ENCODE results near the gene FAM72C. TPM values are rescaled to one million over a fixed set of nuclear protein-coding genes. Genes with fewer than 3 reads are reported as not detected.
"Not testable (repeated sequence)": the region's sequence is repeated elsewhere in the genome, so short reads cannot be mapped to it uniquely, and the experiment has no call there.

The FAM72C gene
- total RNA-seq, 1 donor: 0.36 TPM

GRCh38 chr1:143939666-143940065, 32.1 kb downstream of the FAM72C start:
- H3K79me2 ChIP-seq (ENCODE audit: insufficient read depth, low read length); H3K4me3 ChIP-seq (ENCODE audit: insufficient read depth, low read length); H2AFZ ChIP-seq (ENCODE audit: low read length); H3K36me3 ChIP-seq (ENCODE audit: insufficient read depth, low read length); H3K4me2 ChIP-seq (ENCODE audit: insufficient read depth, low read length); DNase-seq (ENCODE audit: insufficient read length, low spot score, missing footprints); H3K4me1 ChIP-seq (ENCODE audit: insufficient read depth, low read length); H4K20me1 ChIP-seq (ENCODE audit: insufficient read depth, low read length); H3K27ac ChIP-seq (ENCODE audit: low read depth, low read length); H3K27me3 ChIP-seq (ENCODE audit: insufficient read depth, low read length); H3K9me3 ChIP-seq (ENCODE audit: low read depth, low read length): not testable (repeated sequence)

- not testable (repeated sequence) for H3K27ac ChIP-seq (ENCODE audit: low read depth, low read length); H3K4me1 ChIP-seq (ENCODE audit: insufficient read depth, low read length); H4K20me1 ChIP-seq (ENCODE audit: insufficient read depth, low read length); H2AFZ ChIP-seq (ENCODE audit: low read length); H3K36me3 ChIP-seq (ENCODE audit: insufficient read depth, low read length); H3K4me3 ChIP-seq (ENCODE audit: insufficient read depth, low read length); H3K4me2 ChIP-seq (ENCODE audit: insufficient read depth, low read length); H3K79me2 ChIP-seq (ENCODE audit: insufficient read depth, low read length); H3K9me3 ChIP-seq (ENCODE audit: low read depth, low read length); DNase-seq (ENCODE audit: insufficient read length, low spot score, missing footprints); H3K27me3 ChIP-seq (ENCODE audit: insufficient read depth, low read length)
These were observed 32.9 kb downstream of the FAM72C start for GRCh38 chr1:143938922-143939321.

GRCh38 chr1:143936457-143937115, 35.2 kb downstream of the FAM72C start:
- not testable (repeated sequence) for H3K36me3 ChIP-seq (ENCODE audit: insufficient read depth, low read length); H3K27me3 ChIP-seq (ENCODE audit: insufficient read depth, low read length); H4K20me1 ChIP-seq (ENCODE audit: insufficient read depth, low read length); H3K4me3 ChIP-seq (ENCODE audit: insufficient read depth, low read length); H3K9me3 ChIP-seq (ENCODE audit: low read depth, low read length); H3K27ac ChIP-seq (ENCODE audit: low read depth, low read length); H3K4me2 ChIP-seq (ENCODE audit: insufficient read depth, low read length); H3K79me2 ChIP-seq (ENCODE audit: insufficient read depth, low read length); H3K4me1 ChIP-seq (ENCODE audit: insufficient read depth, low read length); DNase-seq (ENCODE audit: insufficient read length, low spot score, missing footprints); H2AFZ ChIP-seq (ENCODE audit: low read length)
- peak; percentile 11 for TF ChIP-seq CTCF (IDR thresholded peaks at IDR 0.05; ENCODE audit: extremely low read depth, low read depth, low read length)

GRCh38 chr1:143919127-143919526, 52.7 kb downstream of the FAM72C start:
- H3K27me3 ChIP-seq (ENCODE audit: insufficient read depth, low read length); H3K4me1 ChIP-seq (ENCODE audit: insufficient read depth, low read length); H3K27ac ChIP-seq (ENCODE audit: low read depth, low read length); H4K20me1 ChIP-seq (ENCODE audit: insufficient read depth, low read length); H3K4me2 ChIP-seq (ENCODE audit: insufficient read depth, low read length); H2AFZ ChIP-seq (ENCODE audit: low read length); H3K36me3 ChIP-seq (ENCODE audit: insufficient read depth, low read length); H3K9me3 ChIP-seq (ENCODE audit: low read depth, low read length); DNase-seq (ENCODE audit: insufficient read length, low spot score, missing footprints); H3K4me3 ChIP-seq (ENCODE audit: insufficient read depth, low read length); H3K79me2 ChIP-seq (ENCODE audit: insufficient read depth, low read length): not testable (repeated sequence)

- not testable (repeated sequence) for H3K36me3 ChIP-seq (ENCODE audit: insufficient read depth, low read length); DNase-seq (ENCODE audit: insufficient read length, low spot score, missing footprints); H3K9me3 ChIP-seq (ENCODE audit: low read depth, low read length)
These were observed 53.2 kb downstream of the FAM72C start for GRCh38 chr1:143918552-143918951.

GRCh38 chr1:143913705-143914104, 58.1 kb downstream of the FAM72C start:
- not testable (repeated sequence) for H3K36me3 ChIP-seq (ENCODE audit: insufficient read depth, low read length); H3K27ac ChIP-seq (ENCODE audit: low read depth, low read length); DNase-seq (ENCODE audit: insufficient read length, low spot score, missing footprints); H4K20me1 ChIP-seq (ENCODE audit: insufficient read depth, low read length); H3K79me2 ChIP-seq (ENCODE audit: insufficient read depth, low read length); H3K9me3 ChIP-seq (ENCODE audit: low read depth, low read length); H2AFZ ChIP-seq (ENCODE audit: low read length); H3K4me3 ChIP-seq (ENCODE audit: insufficient read depth, low read length); H3K27me3 ChIP-seq (ENCODE audit: insufficient read depth, low read length); H3K4me1 ChIP-seq (ENCODE audit: insufficient read depth, low read length); H3K4me2 ChIP-seq (ENCODE audit: insufficient read depth, low read length)

More at GRCh38 chr1:143918552-143918951, 53.2 kb downstream of the FAM72C start:
- not testable (repeated sequence) for H3K27ac ChIP-seq (ENCODE audit: low read depth, low read length); H4K20me1 ChIP-seq (ENCODE audit: insufficient read depth, low read length); H3K4me2 ChIP-seq (ENCODE audit: insufficient read depth, low read length); H3K79me2 ChIP-seq (ENCODE audit: insufficient read depth, low read length); H3K4me1 ChIP-seq (ENCODE audit: insufficient read depth, low read length); H3K4me3 ChIP-seq (ENCODE audit: insufficient read depth, low read length); H3K27me3 ChIP-seq (ENCODE audit: insufficient read depth, low read length); H2AFZ ChIP-seq (ENCODE audit: low read length)

Small RNA genes within 50 kb of the gene (small RNA-seq; reads per million reads assigned to genes)
- gene HIST2H3PS2: not detected

All from osteoblast (primary cell).